HepG2 (cell line): ENCODE results near the gene COQ9. TPM values are rescaled to one million over a fixed set of nuclear protein-coding genes. Genes with fewer than 3 reads are reported as not detected.

Experiments
- CHCHD3 ChIP-seq: sonication (generic); formaldehyde crosslinking; IDR thresholded peaks from 2 replicates; pipeline ENCODE4 v1.8.0; 2022; ENCODE audit warnings: mild to moderate bottlenecking, missing genetic modification reagents, moderate library complexity
- HNRNPL ChIP-seq: fragments of 200-400 bp; formaldehyde crosslinking; IDR thresholded peaks from 2 replicates; pipeline ENCODE4 v1.6.1; 2017; ENCODE audit warnings: mild to moderate bottlenecking, low read depth, low read length
- KDM2A ChIP-seq: sonication (generic); formaldehyde crosslinking; IDR thresholded peaks from 2 replicates; pipeline ENCODE4 v1.4.0; 2020; ENCODE audit warnings: low read depth, missing genetic modification reagents, borderline replicate concordance
- MIER3 ChIP-seq: IDR thresholded peaks from 2 replicates; pipeline ENCODE4 v1.6.1; 2016; ENCODE audit warnings: missing compliant biosample characterization, borderline replicate concordance
- NFE2L2 ChIP-seq: fragments of 150-350 bp; IDR thresholded peaks from 2 replicates; pipeline ENCODE4 v1.6.1; 2014; ENCODE audit warnings: low read length
- SRSF4 ChIP-seq: fragments of 200-400 bp; formaldehyde crosslinking; IDR thresholded peaks from one replicate; pipeline ENCODE4 v1.6.1; 2018; ENCODE audit warnings: mild to moderate bottlenecking, low read depth, low read length, moderate library complexity; ENCODE audit not compliant: poor library complexity, severe bottlenecking
- THRA ChIP-seq: sonication (generic); formaldehyde crosslinking; IDR thresholded peaks from 2 replicates; pipeline ENCODE4 v1.4.0; 2020; ENCODE audit warnings: missing genetic modification reagents, borderline replicate concordance
- ZFYVE20 ChIP-seq: sonication (generic); formaldehyde crosslinking; IDR thresholded peaks from 2 replicates; pipeline ENCODE4 v1.8.0; 2023; ENCODE audit warnings: low read depth, mild to moderate bottlenecking, moderate library complexity, missing genetic modification reagents, borderline replicate concordance
- ZNF160 ChIP-seq: sonication (generic); formaldehyde crosslinking; IDR thresholded peaks from 2 replicates; pipeline ENCODE4 v1.8.0; 2022; ENCODE audit warnings: mild to moderate bottlenecking, inconsistent platforms, missing genetic modification reagents
- ZNF564 ChIP-seq: sonication (generic); formaldehyde crosslinking; IDR thresholded peaks from 2 replicates; pipeline ENCODE4 v1.8.1; 2023; ENCODE audit warnings: mild to moderate bottlenecking, missing genetic modification reagents
- ZNF687 ChIP-seq: sonication (generic); formaldehyde crosslinking; IDR thresholded peaks from 2 replicates; pipeline ENCODE4 v1.5.1; 2020; ENCODE audit warnings: mild to moderate bottlenecking, missing genetic modification reagents, moderate library complexity
- ZNF777 ChIP-seq: sonication (generic); formaldehyde crosslinking; IDR thresholded peaks from 2 replicates; pipeline ENCODE4 v1.4.0; 2020; ENCODE audit warnings: missing genetic modification reagents
- ZNF781 ChIP-seq: sonication (generic); formaldehyde crosslinking; IDR thresholded peaks from 2 replicates; pipeline ENCODE4 v1.5.1; 2020; ENCODE audit warnings: borderline replicate concordance, mild to moderate bottlenecking, missing genetic modification reagents; ENCODE audit errors: not compliant biosample characterization
- ZNF83 ChIP-seq: sonication (generic); formaldehyde crosslinking; IDR thresholded peaks from 2 replicates; pipeline ENCODE4 v1.4.0; 2020; ENCODE audit warnings: missing genetic modification reagents, mild to moderate bottlenecking, borderline replicate concordance
- polyA plus RNA-seq, 8 experiments: library from polyadenylated mRNA; depleted of rRNA in 3 of 8; stranded (reverse) in 7 of 8; unstranded in 1 of 8; fragments of >200 nt; fragmentation: Illumina TruSeq in 4 of 8; extraction: Trizol in 4 of 8; gene quantifications; 2 replicates each; pipeline versions ENCODE4 v1.2.1 to v1.2.3, GENCODE V29; 2011 to 2016; ENCODE audit warnings: low read depth in 4 of 8, missing spikeins in 1 of 8, mixed read lengths in 1 of 8; ENCODE audit not compliant: insufficient read depth in 1 of 8
- total RNA-seq, 5 experiments: library from RNA; depleted of rRNA; stranded (reverse); fragments of >200 nt; fragmentation: Illumina TruSeq; extraction: Trizol; gene quantifications; 2 replicates each; pipeline ENCODE4 v1.2.3, GENCODE V29; 2016; ENCODE audit warnings: low read depth in 1 of 5
- TF ChIP-seq, protein P1 (sequence below): sonication (generic); formaldehyde crosslinking; IDR thresholded peaks from 2 replicates; pipeline ENCODE4 v1.4.0; 2020; ENCODE audit warnings: mild to moderate bottlenecking, missing genetic modification reagents
- TF ChIP-seq, protein P2 (sequence below): sonication (generic); formaldehyde crosslinking; IDR thresholded peaks from 2 replicates; pipeline ENCODE4 v1.9.0; 2021; ENCODE audit warnings: missing genetic modification reagents, borderline replicate concordance
- TF ChIP-seq, protein P3 (sequence below): sonication (generic); formaldehyde crosslinking; IDR thresholded peaks from 2 replicates; pipeline ENCODE4 v1.5.0; 2020; ENCODE audit warnings: mild to moderate bottlenecking, missing genetic modification reagents
- TF ChIP-seq, protein P4 (sequence below): IDR thresholded peaks from 2 replicates; pipeline ENCODE4 v1.6.1; 2012; ENCODE audit warnings: inconsistent platforms

The COQ9 gene
- total and polyA plus RNA-seq, 2 of the 13 experiments (the other 11 are each of a cell fraction or from before 2014, with no cell fraction given): 57.5 to 108 TPM

GRCh38 chr16:57447186-57447962 lies at the start of gene COQ9, which contains the start of gene CIAPIN1 (continued):
- TF ChIP-seq, protein P1, sequence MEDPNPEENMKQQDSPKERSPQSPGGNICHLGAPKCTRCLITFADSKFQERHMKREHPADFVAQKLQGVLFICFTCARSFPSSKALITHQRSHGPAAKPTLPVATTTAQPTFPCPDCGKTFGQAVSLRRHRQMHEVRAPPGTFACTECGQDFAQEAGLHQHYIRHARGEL (CRISPR knock-in tag): peak; percentile 61; the same call in 1 of the 2 replicates
- TF ChIP-seq, protein P2, sequence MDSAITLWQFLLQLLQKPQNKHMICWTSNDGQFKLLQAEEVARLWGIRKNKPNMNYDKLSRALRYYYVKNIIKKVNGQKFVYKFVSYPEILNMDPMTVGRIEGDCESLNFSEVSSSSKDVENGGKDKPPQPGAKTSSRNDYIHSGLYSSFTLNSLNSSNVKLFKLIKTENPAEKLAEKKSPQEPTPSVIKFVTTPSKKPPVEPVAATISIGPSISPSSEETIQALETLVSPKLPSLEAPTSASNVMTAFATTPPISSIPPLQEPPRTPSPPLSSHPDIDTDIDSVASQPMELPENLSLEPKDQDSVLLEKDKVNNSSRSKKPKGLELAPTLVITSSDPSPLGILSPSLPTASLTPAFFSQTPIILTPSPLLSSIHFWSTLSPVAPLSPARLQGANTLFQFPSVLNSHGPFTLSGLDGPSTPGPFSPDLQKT: 0 out of 2 replicates have a peak, but pooled peaks have one; percentile 52
- peak; percentile 92 for TF ChIP-seq MIER3 (CRISPR knock-in tag)
- TF ChIP-seq, protein P3, sequence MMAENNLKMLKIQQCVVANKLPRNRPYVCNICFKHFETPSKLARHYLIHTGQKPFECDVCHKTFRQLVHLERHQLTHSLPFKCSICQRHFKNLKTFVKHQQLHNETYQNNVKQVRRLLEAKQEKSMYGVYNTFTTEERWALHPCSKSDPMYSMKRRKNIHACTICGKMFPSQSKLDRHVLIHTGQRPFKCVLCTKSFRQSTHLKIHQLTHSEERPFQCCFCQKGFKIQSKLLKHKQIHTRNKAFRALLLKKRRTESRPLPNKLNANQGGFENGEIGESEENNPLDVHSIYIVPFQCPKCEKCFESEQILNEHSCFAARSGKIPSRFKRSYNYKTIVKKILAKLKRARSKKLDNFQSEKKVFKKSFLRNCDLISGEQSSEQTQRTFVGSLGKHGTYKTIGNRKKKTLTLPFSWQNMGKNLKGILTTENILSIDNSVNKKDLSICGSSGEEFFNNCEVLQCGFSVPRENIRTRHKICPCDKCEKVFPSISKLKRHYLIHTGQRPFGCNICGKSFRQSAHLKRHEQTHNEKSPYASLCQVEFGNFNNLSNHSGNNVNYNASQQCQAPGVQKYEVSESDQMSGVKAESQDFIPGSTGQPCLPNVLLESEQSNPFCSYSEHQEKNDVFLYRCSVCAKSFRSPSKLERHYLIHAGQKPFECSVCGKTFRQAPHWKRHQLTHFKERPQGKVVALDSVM (CRISPR knock-in tag): peak; percentile 82
- TF ChIP-seq ZNF781 (CRISPR knock-in tag): peak; percentile 30
- peak; percentile 89; the same call in 1 of the 2 replicates for TF ChIP-seq CHCHD3 (CRISPR knock-in tag)
- TF ChIP-seq, protein P4, sequence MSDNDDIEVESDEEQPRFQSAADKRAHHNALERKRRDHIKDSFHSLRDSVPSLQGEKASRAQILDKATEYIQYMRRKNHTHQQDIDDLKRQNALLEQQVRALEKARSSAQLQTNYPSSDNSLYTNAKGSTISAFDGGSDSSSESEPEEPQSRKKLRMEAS: peak; percentile 94
- peak; percentile 78 for TF ChIP-seq THRA (CRISPR knock-in tag)
- TF ChIP-seq KDM2A: peak; percentile 98
- TF ChIP-seq ZNF777 (CRISPR knock-in tag): peak; percentile 88
- no peak for TF ChIP-seq SRSF4
- TF ChIP-seq ZNF160 (CRISPR knock-in tag): 0 out of 2 replicates have a peak, but pooled peaks have one; percentile 92
- no peak for TF ChIP-seq NFE2L2
- TF ChIP-seq ZFYVE20: 0 out of 2 replicates have a peak, but pooled peaks have one; percentile 22
- TF ChIP-seq ZNF687 (CRISPR knock-in tag): peak; percentile 97
- TF ChIP-seq HNRNPL: no peak
- TF ChIP-seq ZNF83 (CRISPR knock-in tag): peak; percentile 62; the same call in 1 of the 2 replicates
- TF ChIP-seq ZNF564 (CRISPR knock-in tag): peak; percentile 93; the same call in 1 of the 2 replicates
